CD14-positive monocyte (primary cell): Measurements from ENCODE around the gene FOXD4L1. TPM values are rescaled to one million over a fixed set of nuclear protein-coding genes. Genes with fewer than 3 reads are reported as not detected.
"Not testable (repeated sequence)": the region's sequence is repeated elsewhere in the genome, so short reads cannot be mapped to it uniquely, and the experiment has no call there.

Experiments
- DNase-seq, 3 donors: peaks; one replicate each; pipeline ENCODE4 v3.0.0-alpha.2; 2011 to 2022
- H2AFZ ChIP-seq: 2 replicates; pipeline ENCODE4 v1.6.0; 2012; ENCODE audit warnings: mild to moderate bottlenecking, low read depth, low read length, inconsistent platforms; ENCODE audit not compliant: insufficient read depth, poor library complexity, severe bottlenecking
- H3K27ac ChIP-seq, 2 donors: 1 replicate in 1 of 2; 2 replicates in 1 of 2; pipeline ENCODE4 v1.5.1; 2012 to 2013; ENCODE audit warnings: low read length in 2 of 2, control low read depth in 1 of 2, inconsistent platforms in 1 of 2, low read depth in 1 of 2, mild to moderate bottlenecking in 1 of 2
- H3K27me3 ChIP-seq, 2 donors: one replicate each; pipeline versions ENCODE4 v1.6.0 to v1.6.1; 2011 to 2013; ENCODE audit warnings: low read length in 2 of 2; ENCODE audit not compliant: control insufficient read depth in 2 of 2, insufficient read depth in 2 of 2
- H3K36me3 ChIP-seq, 2 donors: replicated peaks in 1 of 2; 1 replicate in 1 of 2; 2 replicates in 1 of 2; pipeline versions ENCODE4 v1.5.1 to v1.6.1; 2012 to 2013; ENCODE audit warnings: low read length in 2 of 2, control low read depth in 1 of 2, inconsistent platforms in 1 of 2, mild to moderate bottlenecking in 1 of 2; ENCODE audit not compliant: insufficient read depth in 2 of 2, control insufficient read depth in 1 of 2
- H3K4me1 ChIP-seq, 2 donors: 1 replicate in 1 of 2; 2 replicates in 1 of 2; pipeline versions ENCODE4 v1.5.1 to v1.6.1; 2012 to 2013; ENCODE audit warnings: low read length in 2 of 2, control low read depth in 1 of 2, inconsistent platforms in 1 of 2, mild to moderate bottlenecking in 1 of 2, moderate library complexity in 1 of 2; ENCODE audit not compliant: insufficient read depth in 2 of 2, control insufficient read depth in 1 of 2
- H3K4me2 ChIP-seq: replicated peaks from 2 replicates; pipeline ENCODE3; 2012; ENCODE audit warnings: low read length, moderate library complexity, mild to moderate bottlenecking; ENCODE audit not compliant: poor library complexity, severe bottlenecking; ENCODE audit errors: extremely low read depth
- H3K4me3 ChIP-seq, 3 experiments: fragments of 200-600 bp in 1 of 3; sonication (generic) in 1 of 3; replicated peaks in 1 of 3; 1 replicate in 2 of 3; 2 replicates in 1 of 3; pipeline ENCODE4 v1.5.1; 2011 to 2013; ENCODE audit warnings: low read length in 3 of 3, mild to moderate bottlenecking in 3 of 3, control low read depth in 2 of 3, low read depth in 2 of 3, inconsistent platforms in 1 of 3, moderate library complexity in 1 of 3
- H3K79me2 ChIP-seq: 2 replicates; pipeline ENCODE4 v1.6.0; 2012; ENCODE audit warnings: mild to moderate bottlenecking, control low read depth, inconsistent platforms, low read length, moderate library complexity; ENCODE audit not compliant: insufficient read depth
- H3K9ac ChIP-seq: 2 replicates; pipeline ENCODE4 v1.6.0; 2017; ENCODE audit warnings: low read length, mild to moderate bottlenecking; ENCODE audit not compliant: insufficient read depth, poor library complexity, severe bottlenecking
- H3K9me3 ChIP-seq, 2 donors: replicated peaks in 1 of 2; 1 replicate in 1 of 2; 2 replicates in 1 of 2; pipeline versions ENCODE4 v1.5.1 to v1.6.1; 2012 to 2013; ENCODE audit warnings: low read length in 2 of 2, control low read depth in 1 of 2; ENCODE audit not compliant: control insufficient read depth in 1 of 2, insufficient read depth in 1 of 2
- H4K20me1 ChIP-seq: 2 replicates; pipeline ENCODE4 v1.6.0; 2012; ENCODE audit warnings: mild to moderate bottlenecking, low read length, control low read depth, moderate library complexity; ENCODE audit not compliant: insufficient read depth
- H3K27ac Mint-ChIP-seq, 7 donors: one replicate each; pipeline ENCODE4 v1.8.0; 2020; ENCODE audit warnings: mild to moderate bottlenecking in 7 of 7, mixed read lengths in 7 of 7, moderate library complexity in 6 of 7, inconsistent platforms in 2 of 7
- H3K27me3 Mint-ChIP-seq, 3 donors: one replicate each; pipeline ENCODE4 v1.8.0; 2021 to 2022; ENCODE audit warnings: low read depth in 3 of 3, mild to moderate bottlenecking in 3 of 3, mixed read lengths in 3 of 3, moderate library complexity in 3 of 3, inconsistent platforms in 1 of 3
- H3K36me3 Mint-ChIP-seq, 2 donors: one replicate each; pipeline ENCODE4 v1.8.0; 2020; ENCODE audit warnings: mixed read lengths in 2 of 2, inconsistent platforms in 1 of 2, mild to moderate bottlenecking in 1 of 2
- H3K4me1 Mint-ChIP-seq: one replicate; pipeline ENCODE4 v1.8.0; 2020; ENCODE audit warnings: mild to moderate bottlenecking, mixed read lengths
- H3K4me3 Mint-ChIP-seq, 2 donors: one replicate each; pipeline ENCODE4 v1.8.0; 2020; ENCODE audit warnings: mild to moderate bottlenecking in 2 of 2, mixed read lengths in 2 of 2, moderate library complexity in 1 of 2
- H3K9me3 Mint-ChIP-seq, 7 donors: one replicate each; pipeline ENCODE4 v1.8.0; 2020 to 2022; ENCODE audit warnings: mixed read lengths in 7 of 7, mild to moderate bottlenecking in 6 of 7, moderate library complexity in 6 of 7, inconsistent platforms in 2 of 7
- WGBS: methylation state at CpG from one replicate; pipeline ENCODE4 v1.1.5; 2013; ENCODE audit warnings: missing lambda C conversion rate; ENCODE audit not compliant: insufficient coverage; 5-methylcytosine and 5-hydroxymethylcytosine counted together
- intact Hi-C, 2 donors: fragments of 100-400 bp; cut with micrococcal nuclease; formaldehyde crosslinking; loops; one replicate each; pipeline versions ENCODE4 v1.15.0 to v1.15.1; 2023
- polyA plus RNA-seq, 3 donors: library from polyadenylated mRNA; depleted of rRNA in 1 of 3; unstranded in 2 of 3; stranded (reverse) in 1 of 3; fragments of 300-500 nt in 2 of 3; fragments of >200 nt in 1 of 3; fragmentation: Illumina TruSeq in 2 of 3; gene quantifications; 1 replicate in 2 of 3; 2 replicates in 1 of 3; pipeline ENCODE4 v1.2.3, GENCODE V29; 2012 to 2021

Gene FOXD4L1
- polyA plus RNA-seq, 3 donors = 0.04 TPM; not detected in 2

- H3K27me3 ChIP-seq, H3K9ac ChIP-seq, DNase-seq, H3K4me3 ChIP-seq, H3K27me3 Mint-ChIP-seq, H3K36me3 Mint-ChIP-seq, H2AFZ ChIP-seq, H3K9me3 Mint-ChIP-seq, H3K4me2 ChIP-seq, H3K27ac Mint-ChIP-seq, intact Hi-C loops, H3K4me1 ChIP-seq, H4K20me1 ChIP-seq, H3K36me3 ChIP-seq, H3K4me1 Mint-ChIP-seq, H3K79me2 ChIP-seq, H3K4me3 Mint-ChIP-seq, H3K9me3 ChIP-seq, H3K27ac ChIP-seq: not testable (repeated sequence)
- no CpG with 5 or more reads among the region's 5 CpGs for WGBS
Measured at GRCh38 chr2:113521492-113521891, 23.0 kb downstream of the FOXD4L1 start.

GRCh38 chr2:113524986-113525385, 26.5 kb downstream of the FOXD4L1 start:
- H4K20me1 ChIP-seq, H3K9ac ChIP-seq, DNase-seq, H3K36me3 Mint-ChIP-seq, H3K27me3 ChIP-seq, H3K4me1 Mint-ChIP-seq, H3K4me1 ChIP-seq, H3K36me3 ChIP-seq, H3K9me3 ChIP-seq, H3K4me2 ChIP-seq, H3K27ac ChIP-seq, H3K27ac Mint-ChIP-seq, H3K9me3 Mint-ChIP-seq, H3K79me2 ChIP-seq, H2AFZ ChIP-seq, H3K4me3 ChIP-seq, H3K4me3 Mint-ChIP-seq, intact Hi-C loops, H3K27me3 Mint-ChIP-seq: not testable (repeated sequence)
- whole genome bisulfite sequencing = no CpG with 5 or more reads among the region's 1 CpG

GRCh38 chr2:113527350-113528045, 29.0 kb downstream of the FOXD4L1 start:
- H3K4me1 ChIP-seq, H3K9me3 ChIP-seq, H3K9me3 Mint-ChIP-seq, H3K4me1 Mint-ChIP-seq, DNase-seq, H3K27me3 ChIP-seq, H4K20me1 ChIP-seq, H3K4me3 Mint-ChIP-seq, intact Hi-C loops, H3K27me3 Mint-ChIP-seq, H2AFZ ChIP-seq, H3K36me3 Mint-ChIP-seq, H3K79me2 ChIP-seq, H3K4me2 ChIP-seq, H3K9ac ChIP-seq, H3K27ac ChIP-seq, H3K36me3 ChIP-seq, H3K4me3 ChIP-seq, H3K27ac Mint-ChIP-seq: not testable (repeated sequence)
- no CpG with 5 or more reads among the region's 12 CpGs for WGBS

- H3K4me2 ChIP-seq, H3K4me1 ChIP-seq, H3K4me3 ChIP-seq, intact Hi-C loops, H3K4me1 Mint-ChIP-seq, H3K36me3 ChIP-seq, H3K79me2 ChIP-seq, H3K27ac Mint-ChIP-seq, H3K9me3 Mint-ChIP-seq, H3K9me3 ChIP-seq, H3K4me3 Mint-ChIP-seq, H3K27me3 ChIP-seq, H3K27ac ChIP-seq, DNase-seq, H2AFZ ChIP-seq, H3K27me3 Mint-ChIP-seq, H3K36me3 Mint-ChIP-seq, H4K20me1 ChIP-seq, H3K9ac ChIP-seq: not testable (repeated sequence)
- WGBS = no CpG with 5 or more reads among the region's 5 CpGs
Measured at GRCh38 chr2:113528126-113528525, 29.7 kb downstream of the FOXD4L1 start.
